SKM-1 treated with dmso at 0.1 percent for 144 hours (cell line): ENCODE results near the gene MAP4K2.

Experiments used
- DNase-seq: peaks from one replicate; lab custom pipeline; 2025; ENCODE audit not compliant: unreplicated experiment; lab: John Stamatoyannopoulos, UW

Gene MAP4K2

GRCh38 chr11:64755681-64756361 lies 47.2 kb downstream of the MAP4K2 start:
- DNase-seq = no peak

GRCh38 chr11:64754919-64755662 lies 47.9 kb downstream of the MAP4K2 start:
- DNase-seq = no peak

DNA sequence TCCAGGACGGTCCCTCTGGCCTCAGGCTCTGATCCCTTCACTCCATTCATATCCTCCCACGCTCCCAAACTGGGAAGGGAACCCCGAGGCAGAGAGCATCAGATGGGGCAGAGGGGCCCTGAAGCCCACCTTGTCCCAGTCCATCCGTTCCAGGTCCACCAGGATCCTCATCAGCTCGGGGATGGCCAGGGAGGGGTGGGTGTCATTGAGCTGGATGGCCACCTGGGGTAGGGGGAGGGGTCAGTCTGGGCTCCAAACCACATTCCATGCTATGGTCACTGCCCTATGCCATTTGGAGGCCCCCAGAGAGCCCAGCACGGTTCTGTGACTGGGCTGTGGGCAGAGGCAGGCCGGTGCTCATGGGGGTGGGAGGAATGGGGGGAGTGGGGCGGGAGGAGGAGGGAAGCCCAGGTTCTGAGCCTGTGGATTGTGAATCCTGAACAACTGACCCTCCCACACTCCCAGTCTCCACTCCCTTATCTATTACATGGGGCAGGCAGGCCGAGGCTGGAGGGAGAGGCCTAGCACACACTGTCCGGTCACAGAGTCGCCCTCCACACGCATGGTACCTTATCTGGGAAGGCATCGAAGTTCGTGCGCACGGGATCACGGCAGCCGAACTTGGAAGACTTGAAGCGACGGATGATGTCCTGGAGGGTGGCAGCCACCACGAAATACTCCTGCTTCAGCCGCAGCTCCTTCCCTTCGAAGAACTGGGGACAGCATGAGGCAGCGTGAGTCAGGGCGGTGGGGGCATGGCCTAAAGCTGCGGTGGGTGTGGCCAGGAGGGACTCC lies 48.7 kb downstream of the MAP4K2 start:
- DNase-seq = no peak

DNA sequence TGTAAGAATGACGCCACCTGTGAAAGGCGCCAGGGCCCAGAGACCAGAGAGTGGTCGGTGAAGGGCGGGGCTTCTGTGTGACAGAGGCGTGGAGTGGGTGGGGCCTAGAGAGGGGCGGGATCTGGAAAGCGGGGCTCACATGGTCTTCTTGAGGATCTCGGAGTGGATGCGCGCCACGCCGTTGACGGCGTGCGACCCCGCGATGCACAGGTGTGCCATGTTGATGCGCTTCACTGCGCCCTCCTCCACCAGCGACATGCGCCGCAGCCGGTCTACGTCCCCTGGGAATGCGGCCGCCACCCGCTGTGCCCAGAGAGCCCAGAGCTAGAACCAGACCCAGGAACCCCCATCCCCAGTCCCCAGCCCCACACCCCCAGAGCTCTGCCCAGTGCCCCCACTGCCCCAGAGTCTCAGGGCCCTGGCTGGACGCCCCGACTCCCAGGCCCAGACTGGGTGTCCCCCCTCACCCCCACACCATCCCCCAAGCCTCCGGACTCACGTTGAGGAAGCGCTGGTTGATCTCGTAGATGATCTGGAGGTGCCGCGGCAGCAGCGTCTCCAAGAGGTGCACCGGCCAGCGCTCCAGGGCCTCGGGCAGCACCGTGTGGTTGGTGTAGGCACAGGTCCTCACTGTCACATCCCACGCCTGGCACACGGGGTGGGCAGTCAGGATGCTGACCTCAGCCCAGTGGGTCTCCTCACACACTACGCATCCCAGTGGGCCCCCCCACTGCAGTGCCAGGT lies 49.5 kb downstream of the MAP4K2 start:
- no peak for DNase-seq

- no peak for DNase-seq
Observed at GRCh38 chr11:64753019-64753379, 50.0 kb downstream of the MAP4K2 start.

DNA sequence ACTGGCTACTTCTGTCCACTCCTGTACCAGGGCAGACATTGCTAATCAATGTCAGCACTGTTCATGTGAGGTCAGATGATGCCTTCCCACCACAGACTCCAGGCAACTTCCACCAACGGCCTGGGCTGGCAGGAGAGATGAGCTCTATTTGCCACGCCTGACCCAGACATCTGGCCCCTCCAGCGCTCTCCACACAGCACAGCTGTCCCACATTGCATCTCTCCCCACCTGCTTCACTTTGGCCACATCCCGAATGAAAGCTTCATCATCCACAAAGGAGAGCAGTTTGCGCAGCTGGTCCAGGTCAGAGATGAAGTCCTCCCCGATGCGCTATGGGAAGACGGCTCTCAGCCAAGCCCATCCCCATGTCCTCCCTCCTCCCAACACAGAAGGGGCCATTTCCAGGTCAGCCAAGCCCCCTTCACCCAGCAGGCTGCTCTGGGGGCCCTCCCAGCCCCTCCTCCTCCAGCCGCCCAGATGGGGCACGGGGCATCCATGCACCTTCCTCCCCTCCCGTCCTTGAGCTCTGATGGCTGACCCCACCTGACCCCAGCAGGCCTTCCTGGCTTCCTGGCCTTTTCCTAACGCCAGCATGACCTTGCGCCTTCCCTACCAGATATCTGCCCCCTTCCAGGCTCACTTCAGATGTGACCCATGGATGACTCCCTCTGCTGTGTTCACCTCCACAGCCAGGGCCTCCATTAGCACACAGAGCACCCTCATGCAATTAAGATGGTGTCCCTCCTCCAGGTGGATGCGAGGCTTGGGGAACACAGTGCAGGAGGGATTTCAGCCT lies 50.6 kb downstream of the MAP4K2 start:
- DNase-seq = no peak

DNA sequence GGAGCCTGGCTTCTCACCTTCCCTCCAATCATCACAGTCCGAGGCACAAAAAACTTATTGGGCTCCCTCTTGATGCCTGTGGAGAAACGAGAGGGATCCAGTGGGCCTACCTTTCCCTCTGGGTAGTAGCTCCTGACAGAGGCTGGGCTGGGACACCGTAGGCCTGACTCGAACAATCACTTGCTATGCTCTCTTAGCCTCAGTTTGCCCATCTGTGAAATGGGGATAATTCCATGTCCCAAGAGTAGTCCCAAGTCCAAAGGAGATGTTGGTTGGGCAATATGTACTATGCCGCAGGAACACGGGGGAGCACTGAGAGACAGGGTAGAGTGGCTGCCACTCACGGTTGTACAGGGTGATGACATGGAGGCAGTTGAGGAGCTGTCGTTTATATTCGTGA lies 51.4 kb downstream of the MAP4K2 start:
- DNase-seq = no peak

DNA sequence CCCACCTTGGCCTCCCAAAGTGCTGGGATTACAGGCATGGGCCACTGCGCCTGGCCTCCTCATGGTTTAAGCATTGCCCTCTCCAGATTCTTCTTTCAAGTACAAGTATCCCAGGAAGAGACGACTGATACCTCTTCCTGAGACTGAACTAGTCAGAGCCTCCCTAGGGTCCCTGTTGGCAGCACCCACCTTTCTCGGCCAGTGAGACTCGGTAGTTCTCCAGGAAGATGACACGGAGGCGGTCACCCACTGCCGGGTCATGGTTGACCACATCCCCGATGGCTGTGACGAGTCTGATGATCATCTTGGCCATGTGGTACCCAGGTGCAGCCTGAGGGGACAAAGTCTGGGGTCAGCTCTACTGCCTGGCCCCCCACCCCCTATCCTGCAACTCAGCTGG lies 51.9 kb downstream of the MAP4K2 start:
- no peak for DNase-seq

DNA sequence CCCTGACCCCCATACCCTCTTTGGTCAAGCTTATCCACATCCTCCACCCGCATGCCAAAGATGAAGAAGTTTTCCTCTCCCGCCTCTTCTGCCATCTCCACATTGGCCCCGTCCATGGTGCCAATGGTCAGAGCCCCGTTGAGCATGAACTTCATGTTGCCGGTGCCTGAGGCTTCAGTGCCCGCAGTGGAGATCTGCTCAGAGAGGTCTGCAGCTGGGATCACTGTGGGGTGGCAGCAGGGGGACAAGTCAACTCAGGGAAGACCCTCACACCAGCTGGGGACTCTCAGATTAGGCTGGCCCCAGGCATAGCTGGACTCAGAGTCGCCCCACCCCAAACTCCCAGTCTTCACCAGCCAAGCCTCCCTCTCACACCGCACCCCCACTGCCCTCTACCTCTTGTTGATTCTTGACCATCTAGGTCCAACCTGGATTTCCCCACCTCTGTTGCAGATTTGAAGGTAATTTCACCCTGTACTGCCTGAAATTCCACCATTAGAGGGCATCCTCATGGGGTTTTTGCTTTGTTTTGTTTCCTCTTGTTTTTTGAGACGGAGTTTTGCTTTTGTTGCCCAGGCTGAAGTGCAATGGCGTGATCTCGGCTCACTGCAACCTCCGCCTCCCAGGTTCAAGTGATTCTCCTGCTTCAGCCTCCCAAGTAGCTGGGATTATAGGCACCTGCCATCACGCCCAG lies 52.5 kb downstream of the MAP4K2 start:
- no peak for DNase-seq

DNA sequence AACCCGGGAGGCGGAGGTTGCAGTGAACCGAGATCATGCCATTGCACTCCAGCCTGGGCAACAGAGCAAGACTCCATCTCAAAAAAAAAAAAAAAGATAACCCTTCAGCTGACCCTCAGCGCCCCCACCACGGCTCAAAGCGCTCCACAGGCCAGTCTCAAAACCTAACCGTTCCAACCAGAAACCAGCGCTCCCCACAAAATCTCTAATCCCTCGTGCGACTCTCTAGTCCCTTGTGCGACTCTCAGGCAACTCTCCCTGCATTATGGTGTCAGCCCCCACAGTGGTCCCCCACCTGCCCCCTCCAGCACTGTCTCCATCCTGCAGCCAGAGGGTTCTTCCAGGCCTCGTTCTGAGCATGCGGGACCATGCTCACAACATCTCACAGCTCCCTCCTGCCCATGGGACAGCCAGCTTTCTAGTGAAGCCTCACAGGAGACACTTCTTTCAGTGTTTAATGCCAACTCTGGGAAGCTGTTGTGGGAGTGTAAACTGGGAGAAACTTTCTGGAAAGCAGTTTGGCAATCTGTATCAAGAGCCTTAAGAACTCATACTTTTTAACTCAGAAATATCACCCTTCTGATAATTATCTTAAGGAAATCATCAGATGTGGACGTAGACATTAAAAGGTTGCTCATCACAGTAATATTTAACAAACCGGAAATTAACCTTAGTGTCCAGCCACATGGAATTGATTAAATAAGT lies 54.9 kb downstream of the MAP4K2 start:
- DNase-seq = no peak

DNA sequence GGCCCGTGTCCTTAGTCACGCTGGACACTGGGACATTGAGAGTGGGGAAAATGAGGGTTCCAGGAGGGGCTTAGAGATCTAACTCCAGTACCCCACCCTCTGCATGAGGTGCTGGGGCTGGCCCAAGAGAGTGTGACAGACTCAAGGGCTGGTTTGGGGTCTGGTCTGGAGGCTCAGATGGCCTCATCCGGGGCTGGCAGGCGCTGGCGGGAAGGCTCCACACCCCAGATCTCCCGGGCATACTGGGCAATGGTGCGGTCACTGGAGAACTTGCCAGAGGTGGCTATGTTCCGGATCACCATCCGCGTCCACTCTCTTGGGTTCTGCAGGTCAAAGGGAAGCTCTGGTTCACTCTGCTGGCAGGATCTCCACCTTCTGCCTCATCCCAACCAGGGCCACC lies 56.5 kb downstream of the MAP4K2 start:
- DNase-seq = no peak

GRCh38 chr11:64745521-64746328 lies 57.3 kb downstream of the MAP4K2 start:
- DNase-seq = no peak

GRCh38 chr11:64745189-64745520 lies 57.9 kb downstream of the MAP4K2 start:
- DNase-seq = peak; percentile 86

DNA sequence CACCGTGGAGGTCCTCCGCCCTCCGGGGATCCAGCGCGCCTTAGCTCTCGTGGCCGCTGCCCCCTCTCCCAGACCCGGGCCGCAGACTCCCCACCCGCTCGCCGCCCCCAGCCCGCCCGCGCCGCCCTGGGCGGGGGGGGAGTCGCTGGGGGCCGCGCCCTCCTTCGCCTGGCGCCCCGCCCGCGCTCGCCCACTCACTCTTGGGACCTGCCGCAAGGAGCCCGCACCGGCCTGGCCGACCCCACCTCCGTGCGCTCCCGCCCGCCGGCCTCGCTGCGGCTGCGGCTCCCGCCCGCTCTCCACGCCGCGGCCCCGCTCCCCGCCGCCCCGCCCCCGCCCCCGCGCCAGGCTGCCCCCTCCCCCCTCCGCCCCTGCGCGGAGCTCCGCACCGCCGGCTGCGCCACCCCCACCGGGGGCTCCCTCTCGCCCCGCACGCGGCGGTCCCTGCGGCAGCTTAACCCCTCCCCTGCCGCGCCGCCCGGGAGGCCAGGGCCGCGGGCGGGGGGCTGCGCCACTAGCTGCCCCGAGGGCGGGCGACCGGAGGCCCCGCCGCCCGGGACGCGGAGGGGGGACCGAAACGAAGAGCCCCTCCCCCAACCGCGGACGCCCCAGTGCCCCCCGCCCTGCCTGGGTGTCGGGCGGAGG lies 58.3 kb downstream of the MAP4K2 start:
- DNase-seq = no peak

DNA sequence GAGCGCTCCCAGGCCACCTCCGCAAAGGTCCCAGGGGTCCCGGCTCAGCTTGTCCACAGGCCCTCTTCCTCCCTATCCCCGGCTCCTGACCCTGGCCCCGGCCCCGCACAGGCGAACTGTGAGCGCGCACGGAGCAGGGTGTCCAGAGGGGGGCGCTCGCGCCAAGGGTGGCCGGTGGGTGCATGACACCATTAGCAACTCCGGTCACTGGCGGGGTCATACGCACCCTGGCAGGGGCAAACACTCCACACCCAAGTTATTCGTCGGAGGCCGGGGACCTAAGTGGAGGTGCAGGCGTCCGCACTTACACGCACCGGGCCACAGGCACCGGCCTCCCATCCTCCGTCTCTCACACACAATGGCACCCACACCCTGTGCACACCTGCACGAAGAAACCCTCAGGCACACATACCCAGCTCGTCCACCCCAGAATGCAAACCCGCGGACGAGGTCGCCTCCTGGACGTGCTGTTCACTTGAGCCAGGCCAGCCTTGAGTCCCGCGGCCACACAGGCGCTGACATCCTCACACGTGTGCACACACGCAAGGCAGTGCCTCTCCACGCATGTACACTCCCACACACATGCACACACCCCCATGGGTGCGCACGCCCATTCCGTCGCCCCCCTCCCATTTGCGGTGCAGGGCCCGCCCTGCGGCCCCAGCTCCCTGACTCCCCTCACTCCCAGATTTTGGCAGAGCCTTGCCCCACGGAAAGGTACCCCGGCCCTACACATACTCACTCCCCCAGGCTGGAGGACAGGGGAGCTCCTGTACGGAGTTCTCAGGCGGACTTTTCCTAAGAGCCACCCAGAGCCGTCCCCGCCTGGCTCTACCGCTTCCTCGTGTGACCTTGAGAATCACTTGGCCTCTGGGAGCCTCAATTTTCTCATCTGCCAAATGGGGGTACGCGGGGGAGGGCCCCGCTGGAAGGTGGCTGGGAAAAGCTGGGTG lies 59.1 kb downstream of the MAP4K2 start, which contains the start of gene RASGRP2:
TSS of gene RASGRP2 (minus strand) at position 552 of the 953 bp plus-strand sequence. CDS start 1,276 bp downstream, outside the sequence.
- peak; percentile 76 for DNase-seq

DNA sequence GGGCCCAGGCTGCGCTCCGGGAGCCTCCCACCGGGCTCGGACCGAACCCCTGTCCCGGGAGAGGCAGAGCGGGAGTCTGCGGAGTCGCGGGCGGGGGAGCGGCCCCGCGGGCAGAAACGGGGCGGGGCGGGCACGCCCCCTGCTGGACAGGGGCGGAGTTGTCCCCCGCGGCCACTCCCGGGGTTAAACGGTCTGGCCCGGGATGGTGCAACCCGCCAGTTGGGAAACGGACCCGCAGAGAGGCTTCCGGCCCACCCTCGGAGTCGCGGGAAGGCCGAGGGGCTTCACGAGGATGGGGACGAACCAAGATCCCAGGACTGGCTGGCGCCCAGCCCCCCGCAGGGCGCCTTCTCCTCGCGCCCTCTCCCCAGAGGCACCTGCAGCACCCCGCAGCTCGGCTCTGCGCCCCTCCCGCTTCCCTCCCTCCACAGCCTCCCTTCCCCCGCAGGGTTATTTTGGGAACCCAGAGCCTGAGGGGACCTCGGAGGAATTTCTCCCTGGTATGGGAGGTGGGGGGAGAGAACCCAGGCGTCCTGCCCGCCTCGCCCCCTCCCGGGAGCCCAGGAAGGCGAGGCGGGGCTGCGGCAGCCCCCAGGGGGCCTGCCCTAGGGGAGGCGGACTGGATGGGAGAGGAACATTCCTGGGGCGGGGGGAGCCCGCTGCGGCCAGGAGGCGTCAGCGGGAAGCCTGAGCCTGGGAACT lies 60.0 kb downstream of the MAP4K2 start:
- peak; percentile 78 for DNase-seq
